Esophagus squamous epithelium (tissue), 5 donors: ENCODE results near the gene MBOAT7. TPM values are rescaled to one million over a fixed set of nuclear protein-coding genes. Genes with fewer than 3 reads are reported as not detected.
"Not testable (repeated sequence)": the region's sequence is repeated elsewhere in the genome, so short reads cannot be mapped to it uniquely, and the experiment has no call there.

ENCODE experiments used
- DNase-seq: peaks from one replicate; lab custom pipeline; 2025; lab: John Stamatoyannopoulos, UW
- H3K27ac ChIP-seq, 4 donors: fragments of 200-600 bp; sonication (generic); one replicate each; pipeline ENCODE4 v1.5.1; 2016 to 2019; ENCODE audit warnings: mild to moderate bottlenecking in 1 of 4
- H3K27me3 ChIP-seq, 4 donors: fragments of 200-600 bp; sonication (generic); 1 replicate in 3 of 4; 2 replicates in 1 of 4; pipeline versions ENCODE4 v1.5.1 to v1.6.0; 2017 to 2021; ENCODE audit warnings: antibody characterized with exemption in 1 of 4
- H3K36me3 ChIP-seq, 3 donors: fragments of 200-600 bp; sonication (generic); one replicate each; pipeline ENCODE4 v1.5.1; 2016 to 2019
- H3K4me1 ChIP-seq, 3 donors: fragments of 200-600 bp; sonication (generic); one replicate each; pipeline ENCODE4 v1.5.1; 2017 to 2019
- H3K4me3 ChIP-seq, 4 donors: fragments of 200-600 bp; sonication (generic); 1 replicate in 3 of 4; 2 replicates in 1 of 4; pipeline ENCODE4 v1.5.1; 2016 to 2019; ENCODE audit warnings: mild to moderate bottlenecking in 2 of 4, moderate library complexity in 1 of 4
- H3K9me3 ChIP-seq, 3 donors: fragments of 200-600 bp; sonication (generic); one replicate each; pipeline ENCODE4 v1.5.1; 2016 to 2019
- CTCF ChIP-seq, 6 experiments: fragments of 450-650 bp in 4 of 6; fragments of 200-600 bp in 2 of 6; sonication (generic) in 2 of 6; IDR thresholded peaks; one replicate each; pipeline ENCODE4 v1.5.1; 2016 to 2019; ENCODE audit warnings: antibody characterized with exemption in 6 of 6, mild to moderate bottlenecking in 4 of 6, moderate library complexity in 4 of 6
- POLR2A ChIP-seq, 4 donors: fragments of 450-650 bp; IDR thresholded peaks; one replicate each; pipeline ENCODE4 v1.6.1; 2017; ENCODE audit warnings: antibody characterized with exemption in 4 of 4, mild to moderate bottlenecking in 4 of 4, moderate library complexity in 3 of 4
- WGBS, 2 donors: methylation state at CpG; one replicate each; pipeline ENCODE4 v1.1.5; 2018; 5-methylcytosine and 5-hydroxymethylcytosine counted together
- intact Hi-C: fragments of 100-400 bp; cut with DNase I; formaldehyde crosslinking; loops from one replicate; pipeline ENCODE4 v1.15.0; 2022
- total RNA-seq, 4 donors: library from RNA; depleted of rRNA; stranded (reverse); fragments of >200 nt; gene quantifications; one replicate each; pipeline ENCODE4 v1.1.0, GENCODE V29; 2016
- donor health status: DM: yes; HTN: yes; CAD: no.

MBOAT7 gene
- total RNA-seq, 4 donors from 2014 or later, result 32.2 to 56.2 (median 40.8) TPM

- no peak overlapping the region for H3K27ac ChIP-seq
- H3K4me3 ChIP-seq, result no peak overlapping the region
- H3K36me3 ChIP-seq, result no peaks in the 10 kb centered on the region
- no peak for DNase-seq
- TF ChIP-seq POLR2A (IDR thresholded peaks at IDR 0.05), result no peak
- no peak for TF ChIP-seq CTCF (IDR thresholded peaks at IDR 0.05)
- no peaks in the 10 kb centered on the region for H3K9me3 ChIP-seq
- WGBS, 2 donors, result 66 to 69% methylated on average over 5 to 7 of the region's 8 CpGs
- intact Hi-C loops, result no loop called here
- H3K4me1 ChIP-seq, result no peaks in the 10 kb centered on the region
- peaks cover 0 to 20% (median 0%) of the 10 kb centered on the region in 4 donors for H3K27me3 ChIP-seq
Observed at GRCh38 chr19:54218259-54218658, 28.9 kb upstream of the MBOAT7 start.

GRCh38 chr19:54217517-54218247, 28.3 kb upstream of the MBOAT7 start:
- H3K9me3 ChIP-seq, H3K4me1 ChIP-seq, intact Hi-C loops, H3K4me3 ChIP-seq, H3K36me3 ChIP-seq, H3K27ac ChIP-seq, DNase-seq: not testable (repeated sequence)
- peaks cover 0 to 14% (median 0%) of the 10 kb centered on the region in 4 donors for H3K27me3 ChIP-seq
- 53 to 73% methylated on average over 5 to 10 of the region's 20 CpGs for WGBS, 2 donors

- Histone ChIP-seq H3K27me3 (peaks cover 0 to 7% (median 0%) of the 10 kb centered on the region in 4 donors), H3K9me3 (no peaks in the 10 kb centered on the region), H3K27ac (no peak overlapping the region), H3K4me1 (no peaks in the 10 kb centered on the region), H3K4me3 (no peak overlapping the region), H3K36me3 (no peaks in the 10 kb centered on the region)
- TF ChIP-seq POLR2A (IDR thresholded peaks at IDR 0.05) (no peak), CTCF (IDR thresholded peaks at IDR 0.05) (no peak)
- intact Hi-C loops, result no loop called here
- DNase-seq, result no peak
- 71 to 84% methylated on average over 1 to 2 of the region's 9 CpGs for WGBS, 2 donors
Observed at GRCh38 chr19:54216869-54217268, 27.5 kb upstream of the MBOAT7 start.

GRCh38 chr19:54214734-54215133, 25.4 kb upstream of the MBOAT7 start:
- not testable (repeated sequence) for H3K9me3 ChIP-seq
- 89 to 92% methylated on average over 3 to 7 of the region's 19 CpGs for WGBS, 2 donors

GRCh38 chr19:54214217-54214616, 24.8 kb upstream of the MBOAT7 start:
- H3K27me3 ChIP-seq, H3K4me3 ChIP-seq, H3K36me3 ChIP-seq, H3K27ac ChIP-seq, intact Hi-C loops, DNase-seq, H3K9me3 ChIP-seq: not testable (repeated sequence)
- 44 to 86% methylated on average over 3 to 5 of the region's 5 CpGs for WGBS, 2 donors
- H3K4me1 ChIP-seq, result peaks cover 12 to 17% (median 12%) of the 10 kb centered on the region in 3 donors

More at GRCh38 chr19:54214734-54215133, 25.4 kb upstream of the MBOAT7 start:
- DNase-seq, H3K27ac ChIP-seq, H3K36me3 ChIP-seq, H3K4me3 ChIP-seq, intact Hi-C loops, H3K27me3 ChIP-seq: not testable (repeated sequence)
- peaks cover 6 to 11% (median 7%) of the 10 kb centered on the region in 3 donors for H3K4me1 ChIP-seq

- no peak for TF ChIP-seq POLR2A (IDR thresholded peaks at IDR 0.05)
- no peak for TF ChIP-seq CTCF (IDR thresholded peaks at IDR 0.05)
- 75 to 85% methylated on average over 12 of the region's 12 CpGs for WGBS, 2 donors
- no peaks in the 10 kb centered on the region for H3K27me3 ChIP-seq
- no peaks in the 10 kb centered on the region for H3K9me3 ChIP-seq
- peak overlapping the region in 2 of 4 donors; percentile 7 to 21 for H3K27ac ChIP-seq
- H3K4me1 ChIP-seq, result peaks cover 27 to 46% (median 31%) of the 10 kb centered on the region in 3 donors
- intact Hi-C loops, result no loop called here
- peaks cover 18 to 28% (median 22%) of the 10 kb centered on the region in 3 donors for H3K36me3 ChIP-seq
- H3K4me3 ChIP-seq, result no peak overlapping the region
- no peak for DNase-seq
Observed at GRCh38 chr19:54211235-54211634, 21.9 kb upstream of the MBOAT7 start.
